Activated T-helper 1 cell treated with anti-CD3 and anti-CD28 coated beads, Interleukin-12 subunit alpha, Interleukin-12 subunit beta, Interleukin-2, Interleukin-4 antibody, amounts not matched to agents 30 ng/mL and 10 ng/mL and 1 ng/mL, durations not matched to agents 14 hours and 24 hours and 36 hours (primary cell): ENCODE measurements around the gene OR10H5. TPM values are rescaled to one million over a fixed set of nuclear protein-coding genes. Genes with fewer than 3 reads are reported as not detected.
"Not testable (repeated sequence)": the region's sequence is repeated elsewhere in the genome, so short reads cannot be mapped to it uniquely, and the experiment has no call there.

Source experiments
- DNase-seq: peaks from one replicate; pipeline ENCODE4 v3.0.0; 2021; ENCODE audit warnings: low spot score
- H3K27ac Mint-ChIP-seq: one replicate; pipeline ENCODE4 v1.8.0; 2021; ENCODE audit warnings: mild to moderate bottlenecking, mixed read lengths
- H3K27me3 Mint-ChIP-seq: one replicate; pipeline ENCODE4 v1.8.0; 2022; ENCODE audit warnings: mild to moderate bottlenecking, moderate library complexity, mixed read lengths; ENCODE audit not compliant: insufficient read depth
- H3K36me3 Mint-ChIP-seq: one replicate; pipeline ENCODE4 v1.8.0; 2021; ENCODE audit warnings: low read depth, mixed read lengths
- H3K4me1 Mint-ChIP-seq: one replicate; pipeline ENCODE4 v1.8.0; 2021; ENCODE audit warnings: low read depth, mixed read lengths
- H3K4me3 Mint-ChIP-seq: one replicate; pipeline ENCODE4 v1.8.0; 2021; ENCODE audit warnings: mild to moderate bottlenecking, moderate library complexity, mixed read lengths
- H3K9me3 Mint-ChIP-seq: one replicate; pipeline ENCODE4 v1.8.0; 2021; ENCODE audit warnings: mixed read lengths
- intact Hi-C: fragments of 100-400 bp; cut with micrococcal nuclease; formaldehyde crosslinking; loops from one replicate; pipeline ENCODE4 v1.15.1; 2024
- total RNA-seq: library from RNA; stranded (reverse); gene quantifications from 2 replicates; pipeline ENCODE4 v1.2.3, GENCODE V29; 2022

The OR10H5 gene
- total RNA-seq: not detected in 2 replicates

DNA sequence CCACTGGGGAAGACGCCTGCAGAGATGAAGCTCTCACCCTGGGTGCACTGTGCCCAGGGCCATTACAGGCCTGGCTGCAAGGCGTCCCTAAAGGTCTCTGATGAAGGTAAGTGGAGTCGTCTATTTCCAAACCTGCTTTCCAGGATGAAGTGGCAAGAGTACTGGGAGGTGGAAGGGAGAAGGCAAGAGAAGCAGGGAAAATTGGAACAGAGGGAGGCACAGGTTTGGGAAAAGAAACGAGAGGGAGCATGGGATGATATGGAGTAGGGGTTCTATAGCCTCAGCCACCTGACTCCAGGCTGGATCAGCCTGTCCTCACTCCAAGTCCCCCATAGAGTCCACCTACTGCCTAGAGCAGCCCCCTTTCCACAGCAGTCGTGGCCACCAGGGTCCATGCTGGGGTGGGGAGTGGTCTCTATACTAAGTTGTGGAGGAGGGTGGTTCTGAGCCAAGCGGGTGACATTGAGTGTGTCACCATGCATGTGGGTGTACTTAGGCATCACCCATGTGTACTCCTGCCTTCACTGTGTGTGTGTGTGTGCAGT lies at the start of gene OR10H5:
TSS of gene OR10H5 (plus strand) at position 51 of the 545 bp plus-strand sequence. CDS start 6,388 bp downstream, outside the sequence.
- H3K27me3 Mint-ChIP-seq: peaks cover 2% of the 10 kb centered on the region
- intact Hi-C loops: no loop called here
- H3K27ac Mint-ChIP-seq: no peak within 1 kb of the TSS
- H3K4me1 Mint-ChIP-seq: no peaks in the 10 kb centered on the region
- DNase-seq: no peak
- H3K4me3 Mint-ChIP-seq: no peak within 1 kb of the TSS
- no peaks in the 10 kb centered on the region for H3K9me3 Mint-ChIP-seq
- no peaks in the 10 kb centered on the region for H3K36me3 Mint-ChIP-seq

GRCh38 chr19:15737722-15738121 lies 49.7 kb upstream of the OR10H5 start, which contains the start of gene OR10H3:
TSS of gene OR10H3 (plus strand) at chr19:15737985. CDS start at chr19:15741393, 3,408 bp downstream.
- Mint-ChIP-seq H3K4me3 (no peak within 1 kb of the TSS), H3K9me3 (peaks cover 23% of the 10 kb centered on the region), H3K27me3 (no peaks in the 10 kb centered on the region), H3K27ac (no peak within 1 kb of the TSS), H3K36me3 (no peaks in the 10 kb centered on the region), H3K4me1 (no peaks in the 10 kb centered on the region)
- DNase-seq: no peak
- intact Hi-C loops: no loop called here

DNA sequence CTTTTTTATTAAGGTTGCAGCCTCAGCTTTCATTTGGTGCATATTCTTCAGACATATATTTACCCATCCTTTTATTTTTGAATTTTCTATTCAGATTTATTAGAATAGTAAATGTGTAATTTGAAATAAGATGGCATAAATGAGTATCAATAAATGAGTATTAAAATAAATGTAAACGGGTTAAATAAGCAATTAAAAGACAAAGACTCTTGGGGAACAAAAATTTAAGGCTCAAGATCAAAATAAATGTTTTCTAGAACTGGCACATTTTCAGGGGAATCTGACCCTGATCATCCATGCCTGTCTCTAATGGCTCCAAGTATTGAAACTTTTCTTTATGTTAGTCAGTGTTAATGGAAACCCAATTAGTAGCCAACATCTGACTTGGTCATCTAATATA lies 46.7 kb upstream of the OR10H5 start:
- H3K27ac Mint-ChIP-seq: no peak overlapping the region
- intact Hi-C loops: no loop called here

GRCh38 chr19:15748239-15748638 lies 39.2 kb upstream of the OR10H5 start:
- Mint-ChIP-seq H3K27ac (no peak overlapping the region), H3K9me3 (no peaks in the 10 kb centered on the region), H3K4me3 (no peak overlapping the region), H3K4me1 (no peaks in the 10 kb centered on the region), H3K27me3 (peaks cover 11% of the 10 kb centered on the region), H3K36me3 (no peaks in the 10 kb centered on the region)
- DNase-seq: no peak
- intact Hi-C loops: no loop called here

More for the DNA sequence above, 46.7 kb upstream of the OR10H5 start:
- Mint-ChIP-seq H3K36me3 (no peaks in the 10 kb centered on the region), H3K4me3 (no peak overlapping the region), H3K9me3 (peaks cover 23% of the 10 kb centered on the region), H3K4me1 (no peaks in the 10 kb centered on the region), H3K27me3 (no peaks in the 10 kb centered on the region)
- no peak for DNase-seq

- H3K27ac Mint-ChIP-seq: no peak overlapping the region
- H3K27me3 Mint-ChIP-seq: peaks cover 26% of the 10 kb centered on the region
- no peak for DNase-seq
- no peaks in the 10 kb centered on the region for H3K4me1 Mint-ChIP-seq
- H3K9me3 Mint-ChIP-seq: no peaks in the 10 kb centered on the region
- no peak overlapping the region for H3K4me3 Mint-ChIP-seq
- no peaks in the 10 kb centered on the region for H3K36me3 Mint-ChIP-seq
- intact Hi-C loops: no loop called here
These were observed 29.1 kb upstream of the OR10H5 start for GRCh38 chr19:15758379-15758778.

DNA sequence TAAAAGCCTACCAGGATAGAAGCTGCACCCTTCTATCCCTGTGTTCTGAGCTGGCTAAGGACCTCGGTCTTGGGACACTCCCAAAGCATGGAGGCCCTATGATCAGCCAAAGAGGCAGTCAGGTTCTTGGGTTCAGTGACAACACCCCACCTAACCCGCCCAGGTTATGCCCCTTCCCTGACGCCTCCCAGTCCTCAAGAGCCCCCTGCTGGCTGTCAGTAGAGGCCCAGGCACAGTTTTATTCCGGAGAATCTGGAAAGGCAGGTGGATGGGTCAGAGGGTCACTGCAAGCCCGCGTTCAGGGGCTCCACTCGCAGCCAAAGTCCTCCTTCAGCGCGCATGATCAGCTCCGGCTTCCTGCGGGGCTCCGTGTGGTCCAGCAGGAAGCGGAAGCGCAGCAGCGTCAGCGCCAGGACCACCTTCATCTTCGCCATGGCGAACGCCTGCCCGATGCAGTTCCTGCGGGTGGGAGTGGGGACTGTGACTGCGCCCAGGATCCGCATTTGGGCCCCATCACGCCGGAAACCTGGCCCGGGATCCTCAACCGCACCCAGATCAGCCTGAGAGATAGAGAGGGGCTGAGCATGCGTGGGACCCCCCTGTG lies 27.4 kb upstream of the OR10H5 start:
- no peaks in the 10 kb centered on the region for H3K4me1 Mint-ChIP-seq
- no peaks in the 10 kb centered on the region for H3K9me3 Mint-ChIP-seq
- H3K36me3 Mint-ChIP-seq: no peaks in the 10 kb centered on the region
- peaks cover 15% of the 10 kb centered on the region for H3K27me3 Mint-ChIP-seq
- no peak for DNase-seq
- no peak overlapping the region for H3K4me3 Mint-ChIP-seq
- H3K27ac Mint-ChIP-seq: no peak overlapping the region
- intact Hi-C loops: no loop called here

DNA sequence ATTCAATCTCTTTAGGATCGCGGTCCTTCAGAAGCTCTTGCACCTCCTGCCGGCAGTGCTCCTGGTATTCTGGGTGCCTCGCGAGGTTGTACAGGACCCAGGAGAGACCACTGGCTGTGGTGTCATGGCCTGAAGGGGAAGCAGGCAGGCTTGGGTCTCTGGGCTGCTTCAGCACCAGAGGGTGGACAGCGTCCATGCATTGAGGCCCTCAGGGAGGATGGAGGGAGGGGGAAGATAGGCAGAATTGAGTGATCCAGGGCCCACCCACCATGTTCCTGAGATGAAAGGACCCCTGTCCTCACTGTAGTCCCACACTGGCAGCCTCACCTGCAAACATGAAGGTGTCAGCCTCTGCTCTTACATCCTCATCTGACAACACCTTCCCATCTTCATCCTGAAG lies 17.9 kb upstream of the OR10H5 start:
- no peak for DNase-seq
- no peaks in the 10 kb centered on the region for H3K9me3 Mint-ChIP-seq
- H3K4me1 Mint-ChIP-seq: no peaks in the 10 kb centered on the region
- no peak overlapping the region for H3K4me3 Mint-ChIP-seq
- H3K36me3 Mint-ChIP-seq: no peaks in the 10 kb centered on the region
- no peak overlapping the region for H3K27ac Mint-ChIP-seq
- peaks cover 5% of the 10 kb centered on the region for H3K27me3 Mint-ChIP-seq
- intact Hi-C loops: no loop called here

DNA sequence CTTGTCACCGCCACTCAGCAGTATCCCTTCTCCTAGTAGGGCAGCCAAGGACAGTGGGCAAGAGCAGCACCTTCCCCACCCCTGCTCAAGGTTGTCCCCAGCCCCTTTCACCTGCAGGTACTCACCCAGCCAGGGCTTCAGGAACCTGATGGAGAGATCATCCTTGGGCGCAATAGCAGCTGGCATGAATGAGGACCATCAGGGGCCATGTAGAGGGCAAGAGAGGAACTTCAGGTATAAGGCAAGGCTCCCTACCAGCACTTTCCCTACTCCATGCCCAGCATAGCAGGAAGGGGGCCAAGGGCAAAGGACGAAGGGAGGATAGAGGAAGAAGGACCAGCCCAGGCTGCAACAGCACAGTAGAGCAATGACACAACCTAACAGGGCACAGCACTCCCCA lies 13.3 kb upstream of the OR10H5 start:
- H3K27me3 Mint-ChIP-seq, H3K9me3 Mint-ChIP-seq, H3K27ac Mint-ChIP-seq, H3K4me1 Mint-ChIP-seq, H3K4me3 Mint-ChIP-seq, DNase-seq, intact Hi-C loops, H3K36me3 Mint-ChIP-seq: not testable (repeated sequence)

DNA sequence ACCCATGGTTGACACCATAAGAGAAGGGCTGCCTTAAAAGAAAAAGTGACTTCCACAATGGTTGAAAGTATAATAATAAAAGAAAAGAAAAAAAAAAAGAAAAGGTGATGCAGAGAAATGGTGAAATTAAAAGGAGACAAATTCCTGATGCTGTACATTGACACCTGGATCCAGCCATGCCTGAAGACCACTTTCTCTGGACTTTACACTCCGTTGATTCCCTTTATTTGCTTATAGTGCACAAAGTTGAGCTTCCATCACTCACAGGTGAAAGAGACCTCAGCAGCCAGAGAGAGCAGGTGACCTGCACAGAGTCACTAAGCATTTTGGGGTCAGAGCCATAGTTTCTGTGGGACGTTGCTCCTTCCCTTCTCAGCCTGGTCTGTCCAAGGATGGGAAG lies 12.2 kb upstream of the OR10H5 start:
- no peak for DNase-seq
- H3K27me3 Mint-ChIP-seq: no peaks in the 10 kb centered on the region
- intact Hi-C loops: no loop called here
- H3K4me1 Mint-ChIP-seq: no peaks in the 10 kb centered on the region
- no peaks in the 10 kb centered on the region for H3K36me3 Mint-ChIP-seq
- H3K9me3 Mint-ChIP-seq: no peaks in the 10 kb centered on the region
- H3K4me3 Mint-ChIP-seq: no peak overlapping the region
- no peak overlapping the region for H3K27ac Mint-ChIP-seq

DNA sequence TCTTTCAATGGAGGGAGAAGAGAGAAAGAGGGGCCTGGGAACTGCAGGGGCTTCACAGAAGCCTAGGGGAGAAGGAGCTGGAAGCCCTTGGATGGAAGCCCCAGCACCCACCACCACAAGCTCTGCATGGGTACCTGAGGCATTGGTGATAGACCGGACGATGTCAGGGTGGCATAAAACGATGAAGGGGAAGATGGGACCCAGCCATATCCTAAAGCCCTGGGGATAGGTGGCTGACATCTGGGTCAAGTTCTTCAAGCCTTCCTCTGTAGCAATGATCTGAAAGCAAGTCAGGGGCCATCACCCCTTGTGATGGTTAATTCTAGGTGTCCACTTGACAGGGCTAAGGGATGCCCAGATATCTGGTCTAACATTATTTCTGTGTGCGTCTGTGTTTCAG lies 11.2 kb upstream of the OR10H5 start:
- intact Hi-C loops: no loop called here
- no peak overlapping the region for H3K4me3 Mint-ChIP-seq

DNA sequence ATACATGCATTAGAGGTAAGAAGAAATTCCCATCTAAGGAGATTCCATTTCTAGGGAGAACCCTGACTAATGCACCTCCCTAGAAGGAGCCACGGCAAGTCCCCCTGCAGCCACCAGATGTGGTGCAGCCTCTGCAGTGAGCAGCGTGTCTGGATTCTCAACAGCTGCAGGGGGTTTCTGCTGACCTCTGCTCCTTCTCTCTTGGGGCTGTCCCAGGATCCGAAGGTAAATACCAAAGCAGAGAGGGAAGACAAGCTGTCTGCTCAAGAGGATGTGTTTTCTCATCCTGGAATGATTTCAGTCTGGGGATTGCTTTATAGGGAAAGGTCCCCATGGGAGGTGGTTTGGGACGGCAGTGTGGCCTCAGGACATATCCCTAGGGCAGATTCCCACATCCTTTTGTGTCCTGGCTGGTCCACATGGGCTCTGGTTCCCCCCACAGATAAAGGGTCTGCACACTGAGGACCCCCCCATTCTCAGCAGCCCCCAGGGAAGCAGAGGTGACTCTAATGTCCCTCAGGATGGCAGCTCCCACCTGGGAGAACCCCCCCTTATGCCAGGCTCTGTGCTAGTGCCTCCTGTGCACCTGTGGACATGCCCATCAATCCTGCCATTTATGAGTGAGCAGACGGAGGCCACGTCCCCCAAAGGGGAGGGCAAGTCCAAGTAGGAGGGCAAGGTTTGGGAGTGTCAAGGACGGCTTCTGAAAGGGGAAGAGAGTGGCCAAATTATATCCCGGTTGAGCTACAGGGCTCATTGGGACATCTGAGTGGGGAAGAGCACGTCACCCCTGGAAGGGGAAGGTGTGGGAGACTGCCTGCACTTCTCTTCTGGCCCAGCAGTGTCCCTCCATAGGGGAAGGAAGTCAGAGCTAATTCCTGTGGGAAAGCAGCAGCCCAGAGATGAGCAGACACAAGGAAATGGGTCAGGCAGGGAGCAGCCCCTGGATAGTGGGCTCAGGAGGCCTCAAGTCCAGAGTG lies 10.2 kb upstream of the OR10H5 start:
- intact Hi-C loops: no loop called here
- no peaks in the 10 kb centered on the region for H3K4me1 Mint-ChIP-seq
- no peaks in the 10 kb centered on the region for H3K27me3 Mint-ChIP-seq

More for the DNA sequence above, 11.2 kb upstream of the OR10H5 start:
- no peaks in the 10 kb centered on the region for H3K9me3 Mint-ChIP-seq
- no peak for DNase-seq
- H3K4me1 Mint-ChIP-seq: no peaks in the 10 kb centered on the region
- H3K27ac Mint-ChIP-seq: no peak overlapping the region
- H3K36me3 Mint-ChIP-seq: no peaks in the 10 kb centered on the region
- no peaks in the 10 kb centered on the region for H3K27me3 Mint-ChIP-seq

DNA sequence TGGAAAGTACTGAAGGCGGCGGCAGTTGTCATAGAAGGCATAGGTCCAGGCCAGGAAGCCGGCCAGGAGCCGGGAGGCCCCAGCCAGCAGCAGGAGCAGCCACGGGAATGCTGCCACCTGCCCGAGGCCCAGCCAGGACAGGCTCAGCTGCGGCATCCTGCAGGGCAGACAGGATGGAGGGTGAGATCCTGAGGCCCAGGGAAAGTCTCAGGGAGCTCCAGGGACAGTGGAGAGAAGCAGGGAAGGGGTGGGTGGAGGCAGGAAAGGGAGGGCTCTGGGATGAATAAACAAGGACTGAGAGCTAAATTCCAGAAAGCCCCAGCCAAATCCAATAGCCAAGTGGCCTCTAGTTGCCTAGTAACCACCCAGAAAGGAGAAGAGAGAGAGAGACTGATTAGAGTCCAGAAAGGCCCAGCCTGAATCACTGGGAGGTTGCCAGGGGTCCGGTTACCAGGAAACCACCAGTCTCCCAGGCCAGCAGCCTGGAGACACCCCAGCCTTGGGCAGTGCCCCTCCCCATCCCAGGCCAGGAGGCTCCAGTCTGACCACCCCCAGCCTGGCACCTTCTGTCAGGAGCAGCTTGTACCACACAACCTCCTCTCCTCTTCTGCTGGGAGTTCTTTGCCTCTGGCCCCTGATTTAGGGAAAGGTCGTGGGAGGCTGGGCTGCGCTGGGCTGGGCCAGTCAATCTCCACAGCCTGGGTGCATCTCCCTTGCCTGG lies 7.5 kb upstream of the OR10H5 start:
- intact Hi-C loops: no loop called here
- Mint-ChIP-seq H3K4me3 (no peak overlapping the region), H3K36me3 (no peaks in the 10 kb centered on the region), H3K27ac (no peak overlapping the region), H3K27me3 (no peaks in the 10 kb centered on the region), H3K9me3 (no peaks in the 10 kb centered on the region), H3K4me1 (no peaks in the 10 kb centered on the region)
- no peak for DNase-seq

More for the DNA sequence above, 10.2 kb upstream of the OR10H5 start:
- H3K27ac Mint-ChIP-seq: no peak overlapping the region
- H3K36me3 Mint-ChIP-seq: no peaks in the 10 kb centered on the region
- no peak for DNase-seq
- H3K4me3 Mint-ChIP-seq: no peak overlapping the region
- no peaks in the 10 kb centered on the region for H3K9me3 Mint-ChIP-seq
